ENCODE results near the gene MTRF1.

DNA sequence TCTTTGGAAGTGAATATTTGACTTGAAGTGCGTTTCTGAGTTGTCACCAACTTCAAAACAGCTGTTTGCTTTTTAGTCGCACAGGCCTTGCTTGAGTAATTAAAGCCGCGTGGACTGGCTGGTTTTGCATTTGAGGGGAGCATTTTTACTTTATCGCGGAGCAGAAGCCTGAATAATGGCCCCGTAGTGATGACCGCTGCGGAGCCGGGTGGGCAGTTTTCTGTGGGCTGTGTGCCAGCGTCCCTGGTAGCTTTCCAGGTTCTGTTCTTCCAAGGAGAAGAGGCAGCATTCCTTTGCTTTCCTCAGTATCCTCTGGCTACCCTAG is 48.8 kb upstream of the MTRF1 start:
- TF ChIP-seq POLR2A (IDR thresholded peaks at IDR 0.05), result no peak
- TF ChIP-seq, protein P1, sequence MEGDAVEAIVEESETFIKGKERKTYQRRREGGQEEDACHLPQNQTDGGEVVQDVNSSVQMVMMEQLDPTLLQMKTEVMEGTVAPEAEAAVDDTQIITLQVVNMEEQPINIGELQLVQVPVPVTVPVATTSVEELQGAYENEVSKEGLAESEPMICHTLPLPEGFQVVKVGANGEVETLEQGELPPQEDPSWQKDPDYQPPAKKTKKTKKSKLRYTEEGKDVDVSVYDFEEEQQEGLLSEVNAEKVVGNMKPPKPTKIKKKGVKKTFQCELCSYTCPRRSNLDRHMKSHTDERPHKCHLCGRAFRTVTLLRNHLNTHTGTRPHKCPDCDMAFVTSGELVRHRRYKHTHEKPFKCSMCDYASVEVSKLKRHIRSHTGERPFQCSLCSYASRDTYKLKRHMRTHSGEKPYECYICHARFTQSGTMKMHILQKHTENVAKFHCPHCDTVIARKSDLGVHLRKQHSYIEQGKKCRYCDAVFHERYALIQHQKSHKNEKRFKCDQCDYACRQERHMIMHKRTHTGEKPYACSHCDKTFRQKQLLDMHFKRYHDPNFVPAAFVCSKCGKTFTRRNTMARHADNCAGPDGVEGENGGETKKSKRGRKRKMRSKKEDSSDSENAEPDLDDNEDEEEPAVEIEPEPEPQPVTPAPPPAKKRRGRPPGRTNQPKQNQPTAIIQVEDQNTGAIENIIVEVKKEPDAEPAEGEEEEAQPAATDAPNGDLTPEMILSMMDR (IDR thresholded peaks at IDR 0.05), result no peak

All from body of pancreas (tissue), 4 donors.